Measurements from ENCODE around the gene FBXO34.
"Not testable (repeated sequence)": the region's sequence is repeated elsewhere in the genome, so short reads cannot be mapped to it uniquely, and the experiment has no call there.

Gene FBXO34

DNA sequence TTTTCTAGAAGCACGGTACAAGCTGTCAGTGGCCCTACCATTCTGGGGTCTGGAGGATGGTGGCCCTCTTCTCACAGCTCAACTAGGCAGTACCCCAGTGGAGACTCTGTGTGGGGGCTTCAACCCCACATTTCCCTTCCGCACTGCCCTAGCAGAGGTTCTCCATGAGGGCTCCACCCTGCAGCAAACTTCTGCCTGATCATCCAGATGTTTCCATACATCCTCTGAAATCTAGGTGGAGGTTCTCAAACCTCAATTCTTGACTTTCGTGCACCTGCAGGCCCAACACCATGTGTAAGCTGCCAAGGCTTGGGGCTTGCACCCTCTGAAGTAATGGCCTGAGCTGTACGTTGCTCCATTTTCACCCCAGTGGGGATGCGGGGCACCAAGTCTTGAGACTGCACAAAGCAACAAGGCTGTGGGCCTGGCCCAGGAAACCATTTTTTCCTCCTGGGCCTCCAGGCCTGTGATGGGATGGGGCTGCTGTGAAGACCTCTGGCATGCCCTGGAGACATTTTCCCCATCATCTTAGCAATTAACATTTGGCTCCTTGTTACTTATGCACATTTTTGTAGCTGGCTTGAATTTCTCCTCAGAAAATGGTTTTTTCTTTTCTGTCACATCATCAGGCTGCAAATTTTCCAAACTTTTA lies 41.3 kb downstream of the FBXO34 start:
- not testable (repeated sequence) for H3K27ac Mint-ChIP-seq, H3K4me3 Mint-ChIP-seq, H3K27me3 Mint-ChIP-seq
- H3K9me3 Mint-ChIP-seq (ENCODE audit: low read depth), result peaks cover 15% of the 10 kb centered on the region
- H3K36me3 Mint-ChIP-seq, result peaks cover 45% of the 10 kb centered on the region
- H3K4me1 Mint-ChIP-seq (ENCODE audit: low read depth), result peaks cover 19% of the 10 kb centered on the region

DNA sequence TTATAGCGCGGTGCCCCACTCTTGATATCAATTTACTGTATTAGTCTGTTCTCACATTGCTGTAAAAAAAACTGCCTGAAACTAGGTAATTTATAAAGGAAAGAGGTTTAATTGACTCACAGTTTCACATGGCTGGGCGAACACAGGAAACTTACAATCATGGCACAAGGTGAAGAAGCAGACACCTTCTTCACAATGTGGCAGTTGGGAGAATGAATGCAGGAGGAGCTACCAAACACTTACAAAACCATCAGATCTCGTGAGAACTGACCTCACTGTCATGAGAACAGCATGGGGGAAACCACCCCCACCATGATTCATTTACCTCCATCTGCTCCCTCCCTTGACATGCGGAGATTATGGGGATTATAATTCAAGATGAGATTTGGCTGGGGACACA lies 42.3 kb downstream of the FBXO34 start:
- Mint-ChIP-seq H3K36me3 (peaks cover 40% of the 10 kb centered on the region), H3K27ac (peak overlapping the region; percentile 6), H3K4me3 (no peak overlapping the region), H3K4me1 (ENCODE audit: low read depth) (peaks cover 10% of the 10 kb centered on the region), H3K27me3 (no peaks in the 10 kb centered on the region), H3K9me3 (ENCODE audit: low read depth) (peaks cover 15% of the 10 kb centered on the region)

DNA sequence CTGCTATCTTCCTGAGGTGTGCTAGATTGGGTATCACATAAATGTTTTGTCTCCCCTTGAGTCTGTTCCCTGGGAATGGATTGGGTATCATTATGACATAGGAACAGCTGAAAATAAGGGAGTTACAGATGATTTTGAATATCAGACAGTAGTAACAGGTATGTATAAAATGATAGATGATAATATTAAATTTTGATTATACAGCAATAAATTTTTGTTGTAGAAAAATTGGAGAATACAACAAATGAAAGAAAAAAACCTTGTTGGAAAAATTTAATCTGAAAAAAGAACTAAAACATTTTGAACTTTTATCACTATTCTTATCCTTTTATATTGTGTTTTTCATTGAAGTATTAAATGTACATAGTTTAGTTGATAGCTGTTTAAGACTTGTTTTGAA lies 43.2 kb downstream of the FBXO34 start:
- Mint-ChIP-seq H3K27ac (no peak overlapping the region), H3K36me3 (peaks cover 45% of the 10 kb centered on the region), H3K4me1 (ENCODE audit: low read depth) (peaks cover 10% of the 10 kb centered on the region), H3K27me3 (no peaks in the 10 kb centered on the region), H3K9me3 (ENCODE audit: low read depth) (peaks cover 15% of the 10 kb centered on the region), H3K4me3 (no peak overlapping the region)

DNA sequence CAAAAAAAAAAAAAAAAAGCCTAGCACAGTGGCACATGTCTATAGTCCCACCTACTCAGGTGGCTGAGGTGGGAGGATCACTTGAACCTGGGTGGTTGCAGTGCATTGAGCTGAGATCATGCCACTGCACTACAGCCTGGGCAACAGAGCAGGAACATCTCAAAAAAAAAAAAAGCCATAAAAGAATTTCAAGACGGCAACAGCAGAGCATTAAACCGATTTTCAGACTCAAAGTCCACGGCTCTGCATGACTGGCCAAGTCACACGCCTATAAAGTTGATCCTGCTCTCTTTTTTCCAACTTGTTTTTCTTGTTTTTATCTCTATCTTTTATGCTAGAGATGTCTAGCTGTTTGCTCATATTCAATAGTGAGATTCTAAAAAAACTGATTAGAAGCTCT lies 45.3 kb downstream of the FBXO34 start:
- peaks cover 10% of the 10 kb centered on the region for H3K4me1 Mint-ChIP-seq (ENCODE audit: low read depth)
- no peak overlapping the region for H3K27ac Mint-ChIP-seq
- H3K4me3 Mint-ChIP-seq, result no peak overlapping the region
- H3K27me3 Mint-ChIP-seq, result no peaks in the 10 kb centered on the region
- peaks cover 26% of the 10 kb centered on the region for H3K36me3 Mint-ChIP-seq
- peaks cover 6% of the 10 kb centered on the region for H3K9me3 Mint-ChIP-seq (ENCODE audit: low read depth)

DNA sequence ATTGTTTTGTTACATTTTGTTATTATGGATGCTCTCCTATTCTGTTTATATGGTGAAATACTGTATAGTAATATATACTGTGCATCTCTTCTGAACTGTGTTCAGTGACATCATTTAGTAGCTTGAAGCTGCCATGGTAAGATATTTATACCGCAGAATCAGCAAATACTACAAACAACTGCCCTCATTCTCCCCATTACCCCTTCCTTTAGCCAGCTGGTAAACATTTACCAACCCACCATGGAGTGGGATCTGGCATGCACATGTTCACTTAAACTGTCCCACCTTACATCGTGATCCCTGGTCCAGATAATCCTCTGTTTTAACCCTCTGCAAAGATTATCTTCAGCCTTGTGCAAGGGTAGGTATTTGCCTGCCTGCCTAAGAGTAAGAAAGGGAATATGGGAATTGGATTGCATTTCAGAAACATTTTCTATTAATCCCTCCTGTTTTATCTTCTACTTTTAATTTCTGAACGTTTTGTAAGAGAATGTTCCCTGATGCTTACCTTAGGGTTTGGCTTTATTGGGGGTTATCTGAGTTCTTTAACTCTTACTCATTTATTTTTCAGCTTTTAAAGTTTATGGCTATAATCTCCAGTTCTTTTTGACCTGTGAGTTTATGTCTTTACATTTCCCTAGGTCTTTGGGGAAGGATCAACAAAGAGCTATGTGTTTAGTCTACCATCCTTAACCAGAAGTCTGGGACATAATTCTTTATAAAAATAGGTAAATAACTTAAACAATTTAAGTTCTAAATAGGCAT lies 46.5 kb downstream of the FBXO34 start:
- H3K4me1 Mint-ChIP-seq (ENCODE audit: low read depth), result peaks cover 10% of the 10 kb centered on the region
- no peak overlapping the region for H3K4me3 Mint-ChIP-seq
- H3K27ac Mint-ChIP-seq, result peak overlapping the region; percentile 19
- peaks cover 24% of the 10 kb centered on the region for H3K36me3 Mint-ChIP-seq
- peaks cover 6% of the 10 kb centered on the region for H3K9me3 Mint-ChIP-seq (ENCODE audit: low read depth)
- H3K27me3 Mint-ChIP-seq, result no peaks in the 10 kb centered on the region

DNA sequence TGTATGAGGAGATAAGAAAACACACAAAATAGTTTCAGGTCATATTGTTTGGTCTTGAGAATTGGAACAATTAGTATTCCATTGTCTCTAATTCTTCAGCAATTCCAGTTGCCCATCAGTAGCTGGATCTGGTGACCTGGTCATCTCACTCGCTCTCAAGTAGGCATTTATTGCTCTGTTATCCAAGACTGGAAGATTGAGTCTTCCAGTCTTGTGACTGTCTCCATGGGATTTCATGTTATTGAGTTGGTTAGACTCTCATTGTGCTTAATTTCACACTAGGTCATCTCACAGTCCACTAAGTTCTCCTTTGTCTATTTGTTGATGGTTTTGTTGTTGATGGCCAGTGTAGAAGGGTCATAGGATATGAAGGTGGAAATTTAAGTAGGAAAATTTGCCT lies 47.5 kb downstream of the FBXO34 start:
- Mint-ChIP-seq H3K4me3 (no peak overlapping the region), H3K27ac (no peak overlapping the region), H3K4me1 (ENCODE audit: low read depth) (peaks cover 1% of the 10 kb centered on the region), H3K36me3 (peaks cover 16% of the 10 kb centered on the region), H3K9me3 (ENCODE audit: low read depth) (no peaks in the 10 kb centered on the region), H3K27me3 (no peaks in the 10 kb centered on the region)

DNA sequence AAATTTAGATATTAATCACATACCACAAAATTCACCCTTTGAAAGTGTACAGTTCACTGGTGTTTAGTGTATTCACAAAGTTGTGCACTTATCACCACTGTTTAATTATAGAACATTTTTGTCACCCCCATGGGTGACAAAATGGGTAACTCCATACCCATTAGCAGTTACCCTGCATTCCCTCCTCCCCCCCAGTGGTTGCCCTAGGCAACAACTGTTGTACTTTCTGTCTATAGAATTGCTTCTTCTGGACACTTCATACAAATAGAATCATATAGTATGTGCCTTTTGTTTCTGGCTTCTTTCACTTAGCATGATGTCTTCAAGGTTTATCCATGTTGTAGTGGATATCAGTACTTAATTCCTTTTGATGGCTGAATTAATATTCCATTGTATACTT lies 52.7 kb downstream of the FBXO34 start:
- no peaks in the 10 kb centered on the region for H3K9me3 Mint-ChIP-seq (ENCODE audit: low read depth)
- H3K4me3 Mint-ChIP-seq, result no peak overlapping the region
- peaks cover 21% of the 10 kb centered on the region for H3K4me1 Mint-ChIP-seq (ENCODE audit: low read depth)
- peaks cover 13% of the 10 kb centered on the region for H3K36me3 Mint-ChIP-seq
- H3K27ac Mint-ChIP-seq, result no peak overlapping the region
- H3K27me3 Mint-ChIP-seq, result no peaks in the 10 kb centered on the region

DNA sequence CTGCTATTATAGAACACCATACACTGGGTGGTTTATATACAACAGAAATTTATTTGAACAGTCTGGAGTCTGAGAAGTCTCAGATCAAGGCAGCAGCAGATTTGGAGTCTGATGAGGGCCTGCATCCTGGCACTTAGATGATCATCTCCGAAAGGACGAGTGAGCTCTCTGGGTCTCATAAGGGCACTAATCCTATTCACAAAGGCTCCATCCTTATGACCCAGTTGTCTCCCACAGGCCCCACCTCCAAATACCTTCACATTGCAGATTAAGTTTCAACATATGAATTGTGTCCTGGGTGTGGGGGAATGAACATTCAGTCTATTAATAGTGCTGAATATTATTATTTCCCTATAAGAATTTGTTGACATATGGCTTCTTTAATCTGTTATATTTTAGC lies 53.6 kb downstream of the FBXO34 start:
- Mint-ChIP-seq H3K27me3 (no peaks in the 10 kb centered on the region), H3K9me3 (ENCODE audit: low read depth) (no peaks in the 10 kb centered on the region), H3K4me3 (no peak overlapping the region), H3K36me3 (peaks cover 11% of the 10 kb centered on the region), H3K4me1 (ENCODE audit: low read depth) (peaks cover 28% of the 10 kb centered on the region), H3K27ac (no peak overlapping the region)

DNA sequence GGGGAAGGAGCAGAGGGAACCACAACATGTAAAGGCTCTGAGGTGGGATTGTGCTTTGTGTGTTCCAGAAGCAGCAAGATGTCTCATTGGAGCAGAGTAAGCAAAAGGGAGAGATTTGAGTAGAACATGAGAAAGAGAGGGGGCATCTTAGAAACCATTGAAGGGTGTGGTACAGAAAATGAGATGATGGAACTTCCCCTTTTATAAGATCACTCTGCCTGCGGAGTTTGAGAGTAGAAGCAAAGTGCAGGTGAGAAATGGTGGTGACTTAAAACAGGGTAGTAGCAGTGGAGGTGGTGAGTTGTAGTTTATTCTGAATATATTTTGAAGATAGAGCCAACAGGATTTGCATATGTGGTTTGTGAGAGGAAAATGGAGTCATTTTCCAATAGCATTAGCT lies 56.0 kb downstream of the FBXO34 start:
- Mint-ChIP-seq H3K4me3 (no peak overlapping the region), H3K9me3 (ENCODE audit: low read depth) (no peaks in the 10 kb centered on the region), H3K27ac (no peak overlapping the region), H3K36me3 (peaks cover 11% of the 10 kb centered on the region), H3K4me1 (ENCODE audit: low read depth) (peaks cover 45% of the 10 kb centered on the region), H3K27me3 (no peaks in the 10 kb centered on the region)

DNA sequence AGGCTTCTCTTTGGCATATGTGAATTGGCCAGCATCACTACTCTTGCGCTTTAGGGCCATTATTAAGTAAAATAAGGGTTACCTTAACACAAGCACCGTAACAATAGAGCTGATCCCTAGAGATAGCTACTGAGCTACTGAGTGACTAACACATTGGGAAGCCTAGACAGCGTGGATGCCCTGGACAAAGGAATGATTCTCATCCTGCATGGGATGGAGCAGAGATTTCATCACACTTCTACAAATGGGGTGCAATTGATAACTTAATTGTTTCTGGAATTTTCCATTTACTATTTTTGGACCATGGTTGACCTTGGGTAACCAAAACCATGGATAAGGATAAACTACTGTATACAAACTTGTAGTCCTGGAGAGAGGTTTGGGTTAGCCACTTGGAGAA lies 57.1 kb downstream of the FBXO34 start:
- Mint-ChIP-seq H3K36me3 (peaks cover 11% of the 10 kb centered on the region), H3K4me1 (ENCODE audit: low read depth) (peaks cover 57% of the 10 kb centered on the region), H3K9me3 (ENCODE audit: low read depth) (no peaks in the 10 kb centered on the region), H3K27ac (no peak overlapping the region), H3K4me3 (no peak overlapping the region), H3K27me3 (no peaks in the 10 kb centered on the region)

DNA sequence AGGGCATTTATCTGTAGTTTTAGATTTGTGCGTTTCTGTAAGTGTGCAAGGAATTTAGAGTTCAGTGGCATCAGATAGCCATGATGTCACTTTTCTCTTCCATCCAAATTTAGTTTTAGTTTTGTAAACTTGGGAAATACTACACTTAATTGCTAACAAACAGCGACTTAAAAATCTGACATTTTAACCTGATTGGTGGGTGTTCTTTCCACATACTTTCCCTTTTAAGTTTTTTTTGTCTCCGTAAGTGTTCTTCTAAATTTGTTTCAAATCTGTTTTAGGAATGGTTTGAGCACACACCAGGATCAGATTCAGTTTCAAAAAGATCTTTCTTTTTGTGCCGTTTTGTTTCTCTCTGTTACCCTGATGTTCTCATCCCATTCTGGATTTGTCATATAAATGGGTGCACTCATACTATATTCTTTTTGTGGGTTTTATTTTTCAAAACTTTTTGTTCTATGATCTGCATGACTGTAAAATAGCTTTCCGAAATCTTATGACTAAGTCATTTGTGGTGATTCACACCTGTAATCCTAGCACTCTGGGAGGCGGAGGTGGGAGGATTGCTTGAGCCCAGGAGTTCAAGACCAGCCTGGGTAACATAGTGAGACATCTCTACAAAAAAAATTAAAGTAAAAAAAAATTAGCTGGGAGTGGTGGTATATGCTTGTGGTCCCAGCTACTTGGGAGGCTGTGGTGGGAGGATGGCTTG lies 58.9 kb downstream of the FBXO34 start:
- no peaks in the 10 kb centered on the region for H3K9me3 Mint-ChIP-seq (ENCODE audit: low read depth)

DNA sequence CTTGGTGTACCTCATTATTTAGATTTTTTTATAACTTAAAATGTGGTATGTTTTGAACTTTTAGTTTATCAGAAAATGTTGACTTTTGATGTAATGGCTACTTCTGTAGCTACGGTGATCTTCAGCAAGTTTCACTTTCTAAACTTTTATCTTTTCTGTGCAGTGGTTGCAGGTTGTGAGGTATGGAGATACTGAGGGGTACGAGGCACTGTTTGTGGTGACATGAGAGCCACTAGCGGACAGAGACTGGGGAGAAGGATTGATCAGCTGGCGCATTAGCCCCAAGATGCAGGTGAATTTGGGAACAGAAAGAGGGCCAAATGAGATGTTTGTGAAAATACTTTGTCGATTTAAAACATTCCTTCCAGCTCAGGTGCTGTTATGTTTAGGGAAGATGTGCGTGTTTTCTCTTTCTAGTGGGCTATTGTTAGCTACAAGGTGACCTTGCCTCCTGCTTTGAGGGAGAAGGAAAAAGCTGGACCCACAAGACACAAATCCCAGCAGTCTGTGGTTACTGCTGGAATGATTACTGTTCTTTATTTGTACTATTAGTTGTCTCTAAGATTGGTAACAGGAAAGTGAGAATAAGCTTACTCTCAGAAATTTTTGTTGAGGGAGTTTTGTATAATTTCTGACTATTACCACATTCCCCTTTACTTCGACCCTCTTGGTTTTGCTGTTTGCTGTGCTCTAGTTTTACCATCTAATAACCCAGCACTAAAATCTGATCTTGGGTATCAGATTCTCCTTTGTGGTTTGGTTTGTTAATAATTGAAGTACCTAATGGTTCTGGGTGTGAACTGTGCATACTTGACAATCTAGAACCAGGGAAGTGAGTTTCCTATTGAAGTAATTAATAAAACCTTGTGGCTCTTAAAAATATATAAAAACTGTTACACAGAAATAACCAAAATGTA lies 61.7 kb downstream of the FBXO34 start:
- Mint-ChIP-seq H3K36me3 (peaks cover 3% of the 10 kb centered on the region), H3K9me3 (ENCODE audit: low read depth) (no peaks in the 10 kb centered on the region), H3K27me3 (no peaks in the 10 kb centered on the region), H3K27ac (peak overlapping the region; percentile 31), H3K4me3 (peak overlapping the region; percentile 76), H3K4me1 (ENCODE audit: low read depth) (peaks cover 74% of the 10 kb centered on the region)

More for the DNA sequence above, 58.9 kb downstream of the FBXO34 start:
- peaks cover 13% of the 10 kb centered on the region for H3K36me3 Mint-ChIP-seq
- H3K4me1 Mint-ChIP-seq (ENCODE audit: low read depth), result peaks cover 73% of the 10 kb centered on the region
- no peaks in the 10 kb centered on the region for H3K27me3 Mint-ChIP-seq
- H3K4me3 Mint-ChIP-seq, result peak overlapping the region; percentile 65
- peak overlapping the region; percentile 86 for H3K27ac Mint-ChIP-seq

DNA sequence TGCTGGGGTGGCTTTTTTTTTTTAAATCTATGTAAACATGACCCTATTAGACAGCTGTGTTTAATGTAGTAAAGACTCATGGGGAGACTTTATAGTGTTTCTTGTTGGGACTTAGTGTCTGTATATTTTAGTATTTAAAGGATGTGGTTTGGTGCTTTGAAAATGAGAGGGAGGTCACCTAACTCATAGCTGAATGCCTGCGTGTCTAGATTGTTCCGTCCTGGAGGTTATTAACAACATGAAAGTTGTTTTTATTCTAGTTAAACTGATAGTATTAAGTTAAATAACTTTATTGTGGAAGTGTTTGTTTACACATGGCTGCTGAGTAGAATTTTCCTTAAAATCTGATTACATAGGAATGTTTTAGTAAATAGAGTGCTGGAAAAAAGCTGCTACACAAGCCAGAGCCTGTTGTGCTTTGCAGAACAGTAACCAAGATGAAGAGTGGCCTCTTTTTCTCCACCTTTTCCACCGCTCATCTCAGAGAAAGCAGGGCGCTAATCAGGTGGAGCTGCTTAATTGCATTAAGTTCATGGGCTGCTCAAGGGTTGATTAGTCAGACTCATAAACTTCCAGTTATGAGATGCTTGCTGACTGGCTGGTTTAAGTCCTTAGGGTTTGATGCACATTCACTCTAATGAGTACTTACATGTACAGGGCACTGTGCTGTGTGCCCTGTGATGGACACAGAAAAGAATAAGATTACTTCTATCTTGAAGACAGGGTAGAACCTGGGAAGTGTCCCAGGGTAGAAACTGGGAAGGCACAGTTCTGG lies 62.7 kb downstream of the FBXO34 start:
- Mint-ChIP-seq H3K9me3 (ENCODE audit: low read depth) (no peaks in the 10 kb centered on the region), H3K27ac (peak overlapping the region; percentile 79), H3K27me3 (no peaks in the 10 kb centered on the region), H3K4me1 (ENCODE audit: low read depth) (peaks cover 77% of the 10 kb centered on the region), H3K36me3 (peaks cover 3% of the 10 kb centered on the region), H3K4me3 (peak overlapping the region; percentile 76)

DNA sequence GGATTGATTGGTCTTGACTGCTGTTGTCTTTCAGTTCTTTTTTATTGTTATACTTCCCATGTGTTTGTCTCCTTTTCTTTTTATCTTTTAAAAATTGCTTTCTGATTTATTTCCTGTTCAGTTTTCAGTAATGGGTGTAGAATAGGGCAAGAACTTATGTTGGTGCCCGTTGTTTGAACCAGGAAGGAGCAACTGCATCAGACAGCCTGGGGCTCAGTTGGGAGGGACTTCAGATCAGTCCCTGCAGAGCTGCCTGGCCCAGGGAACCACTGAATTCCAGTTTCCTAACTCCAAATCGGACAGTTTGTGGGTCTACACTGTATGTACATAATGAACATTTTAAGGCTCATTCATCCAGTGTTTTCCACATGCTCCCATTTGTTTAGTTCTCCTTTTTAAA lies 64.9 kb downstream of the FBXO34 start:
- H3K27me3 Mint-ChIP-seq, result no peaks in the 10 kb centered on the region
- peak overlapping the region; percentile 23 for H3K27ac Mint-ChIP-seq
- H3K9me3 Mint-ChIP-seq (ENCODE audit: low read depth), result no peaks in the 10 kb centered on the region
- H3K36me3 Mint-ChIP-seq, result peaks cover 3% of the 10 kb centered on the region
- H3K4me3 Mint-ChIP-seq, result peak overlapping the region; percentile 33
- peaks cover 79% of the 10 kb centered on the region for H3K4me1 Mint-ChIP-seq (ENCODE audit: low read depth)

Measured in activated naive CD8-positive, alpha-beta T cell (primary cell).